HG02798 (cell line): ENCODE measurements around the gene MRPL17.
A peak's percentile ranks its signal among the peaks of the same experiment; 100 is the strongest.

Experiments
- ATAC-seq: cut with Tn5 transposase; IDR thresholded peaks from one replicate; pipeline ENCODE4 v1.9.1; 2021; ENCODE audit warnings: mild to moderate bottlenecking; ENCODE audit not compliant: unreplicated experiment, poor library complexity

MRPL17 gene

GRCh38 chr11:6655790-6656583, 27.2 kb downstream of the MRPL17 start, which contains the start of gene DCHS1:
Gene DCHS1, minus strand, starts transcription at chr11:6655809. Its CDS starts 14,196 bp downstream, at chr11:6641613.
- no peak for ATAC-seq

DNA sequence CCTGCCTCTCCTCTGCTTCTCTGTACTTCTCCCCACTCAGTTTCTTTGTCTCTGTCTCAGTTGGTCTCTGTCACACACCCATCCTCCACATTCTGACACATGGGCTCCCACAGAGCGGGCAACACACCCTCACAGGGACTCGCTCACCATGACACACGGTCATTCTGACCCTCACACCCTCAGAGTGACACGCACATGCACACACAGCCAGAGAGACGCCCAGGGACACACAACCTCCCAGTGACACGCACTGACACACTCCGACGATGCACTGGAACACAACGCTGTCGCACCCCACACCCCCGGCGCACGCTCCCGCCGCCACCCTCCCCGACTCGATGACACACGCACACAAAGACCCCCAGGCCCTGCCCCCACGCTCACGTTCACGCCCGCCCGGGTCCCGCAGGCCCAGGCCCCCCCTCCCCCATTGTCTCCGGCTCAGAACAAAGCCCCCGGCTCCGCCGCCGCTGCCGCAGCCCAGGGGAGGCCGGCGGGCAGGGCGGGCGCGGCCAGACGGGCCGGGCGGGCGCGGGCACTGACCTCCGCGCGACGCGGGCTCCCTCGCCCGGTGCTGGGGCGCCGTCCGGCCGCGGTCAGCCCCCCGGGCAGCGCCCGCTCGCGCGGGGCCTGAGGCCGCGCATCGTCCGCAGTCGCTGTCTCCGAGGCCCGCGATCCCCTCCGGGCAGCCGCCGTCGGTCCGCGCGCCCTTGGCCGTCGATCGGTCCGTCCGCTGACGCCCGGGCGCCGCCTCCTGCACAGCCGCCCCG, 27.9 kb downstream of the MRPL17 start:
- ATAC-seq, result no peak

GRCh38 chr11:6654281-6655019, 28.7 kb downstream of the MRPL17 start:
- no peak for ATAC-seq

GRCh38 chr11:6653656-6654055, 29.5 kb downstream of the MRPL17 start:
- no peak for ATAC-seq

DNA sequence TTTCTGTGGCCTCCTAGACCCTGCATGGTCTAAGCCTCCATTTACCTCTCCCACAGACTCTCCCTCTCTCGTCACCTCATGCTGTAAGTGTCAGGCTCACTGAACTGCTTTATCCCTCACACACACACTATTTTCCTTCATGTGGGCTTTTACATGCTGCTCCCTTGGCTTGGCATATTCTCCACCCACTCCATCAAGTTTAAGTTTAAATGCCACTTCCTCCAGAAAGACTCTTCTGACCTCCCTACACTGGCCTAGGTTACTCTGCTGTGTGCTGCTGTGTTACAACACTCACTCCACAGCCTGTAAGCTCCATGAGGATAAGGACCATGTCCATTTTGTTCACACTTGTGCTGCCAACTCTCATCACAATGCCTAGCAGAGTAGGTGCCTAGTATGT, 30.0 kb downstream of the MRPL17 start:
- no peak for ATAC-seq

DNA sequence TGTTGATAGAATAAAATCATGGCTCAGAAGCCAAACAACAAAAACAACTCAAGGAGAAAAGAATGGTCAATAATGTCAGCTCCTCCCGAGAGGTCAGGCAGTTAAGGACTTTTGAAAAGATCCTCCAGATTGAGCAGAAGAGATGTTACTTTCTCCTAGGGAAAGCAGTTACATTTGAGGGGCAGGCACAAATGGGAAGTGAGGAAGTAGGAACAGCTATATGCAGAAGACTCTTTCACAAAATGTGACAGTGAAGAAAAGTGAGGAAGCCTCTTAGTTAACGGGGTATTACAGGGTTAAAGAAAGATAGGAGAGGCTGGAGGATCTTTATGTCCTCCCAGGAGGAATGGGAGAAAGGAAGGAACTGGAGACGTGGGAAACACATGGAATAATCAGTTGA, 31.0 kb downstream of the MRPL17 start:
- no peak for ATAC-seq

- ATAC-seq, result no peak
Observed at GRCh38 chr11:6650980-6651379, 32.2 kb downstream of the MRPL17 start.

- no peak for ATAC-seq
Observed at GRCh38 chr11:6650104-6650503, 33.0 kb downstream of the MRPL17 start.

GRCh38 chr11:6648501-6648900, 34.6 kb downstream of the MRPL17 start:
- ATAC-seq, result no peak

DNA sequence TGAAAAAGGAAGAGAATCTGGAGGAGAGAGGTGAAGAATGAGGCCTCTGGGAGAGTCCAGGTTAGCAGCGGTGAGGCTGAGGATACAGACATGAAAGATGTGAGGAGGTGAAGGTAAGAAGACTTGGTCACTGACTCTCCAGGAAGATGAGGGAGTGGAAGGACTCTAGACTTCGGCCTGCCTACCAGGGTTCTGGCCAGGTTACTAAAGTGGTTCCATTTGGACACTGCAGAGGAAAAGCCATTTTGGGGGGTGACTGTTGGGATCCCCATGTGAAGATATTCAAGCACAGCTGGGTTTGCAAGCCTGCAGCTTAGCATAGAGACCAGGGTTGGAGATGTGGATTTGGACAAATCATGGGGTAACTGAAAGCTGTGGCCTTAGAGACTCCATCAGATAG, 35.3 kb downstream of the MRPL17 start:
- ATAC-seq, result no peak

- ATAC-seq, result peak; percentile 89
Observed at GRCh38 chr11:6646918-6647679, 36.0 kb downstream of the MRPL17 start.

- no peak for ATAC-seq
Observed at GRCh38 chr11:6646576-6646917, 36.6 kb downstream of the MRPL17 start.

DNA sequence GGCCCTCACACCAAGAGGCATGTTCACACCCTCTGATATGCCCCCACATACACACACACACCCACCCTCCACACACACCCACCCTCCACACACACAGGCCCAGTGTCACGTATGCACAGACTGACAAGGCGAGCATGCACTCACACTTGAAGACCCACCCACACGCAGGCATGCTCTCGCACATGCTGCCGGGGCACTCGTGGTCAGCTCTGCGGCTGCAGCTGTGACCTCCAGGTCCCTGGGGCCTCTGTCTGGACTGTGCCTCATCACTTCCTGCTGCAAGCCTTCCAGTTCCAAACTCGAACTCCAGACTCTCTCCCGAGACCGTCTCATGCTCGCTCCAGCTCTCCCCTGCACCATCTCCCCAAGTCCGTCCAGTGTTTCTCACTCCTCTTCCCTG, 37.1 kb downstream of the MRPL17 start:
- ATAC-seq, result peak; percentile 49

- ATAC-seq, result no peak
Observed at GRCh38 chr11:6642957-6643356, 40.2 kb downstream of the MRPL17 start.

DNA sequence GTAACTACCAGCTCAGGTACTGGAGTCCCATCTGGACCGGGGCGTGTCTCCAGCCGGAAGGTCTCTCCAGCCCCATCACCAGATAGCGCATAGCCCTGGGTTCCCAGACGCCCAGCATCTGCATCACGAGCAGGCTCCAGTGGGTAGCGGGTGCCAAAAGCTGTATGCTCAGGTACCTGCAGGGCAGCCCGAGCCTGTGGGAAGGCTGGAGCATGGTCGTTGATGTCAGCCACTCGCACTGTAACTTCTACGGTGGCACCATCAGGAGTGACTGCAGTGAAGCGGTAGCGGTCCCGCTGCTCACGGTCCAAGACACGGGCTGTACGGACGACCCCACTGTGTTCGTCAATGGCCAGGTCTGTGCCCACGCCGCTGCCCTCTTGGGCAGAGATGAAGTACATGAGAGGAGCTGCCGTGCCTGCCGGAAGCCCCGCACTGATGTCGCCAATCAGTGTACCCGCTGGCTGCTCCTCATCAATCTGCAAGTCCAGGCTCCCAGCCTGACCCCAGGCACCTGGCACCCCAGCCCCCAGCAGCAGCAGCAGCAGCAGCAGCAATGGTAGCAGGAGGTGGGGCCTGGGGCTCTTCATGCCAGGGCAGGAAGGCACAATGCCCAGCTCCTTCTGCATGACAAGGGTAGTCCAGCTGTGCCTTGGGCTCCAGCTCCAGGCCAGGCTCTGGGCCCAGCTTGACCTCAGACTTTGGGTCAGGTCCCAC, 42.0 kb downstream of the MRPL17 start:
- ATAC-seq, result no peak

- ATAC-seq, result no peak
Observed at GRCh38 chr11:6640036-6640984, 42.8 kb downstream of the MRPL17 start.

- no peak for ATAC-seq
Observed at GRCh38 chr11:6638429-6638828, 44.7 kb downstream of the MRPL17 start.

DNA sequence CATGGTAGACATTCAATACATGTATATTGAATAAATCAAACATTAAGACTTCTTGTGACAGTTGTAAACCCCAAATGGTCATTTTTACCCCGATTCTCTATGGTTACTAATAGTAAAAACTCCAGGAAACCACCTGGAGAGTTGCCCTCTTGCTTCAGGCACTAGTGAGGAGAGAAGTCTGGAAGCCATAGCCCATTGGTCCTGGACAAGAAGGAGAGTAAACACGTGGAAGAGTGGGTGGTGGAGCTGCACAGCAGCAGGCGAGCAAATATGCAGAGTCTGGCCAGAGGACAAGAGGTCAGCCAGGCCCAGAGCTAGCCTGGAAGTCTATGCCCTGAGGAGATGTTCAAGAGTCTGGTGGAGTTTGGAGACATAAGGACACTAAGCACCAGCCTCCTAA, 45.3 kb downstream of the MRPL17 start:
- ATAC-seq, result no peak

DNA sequence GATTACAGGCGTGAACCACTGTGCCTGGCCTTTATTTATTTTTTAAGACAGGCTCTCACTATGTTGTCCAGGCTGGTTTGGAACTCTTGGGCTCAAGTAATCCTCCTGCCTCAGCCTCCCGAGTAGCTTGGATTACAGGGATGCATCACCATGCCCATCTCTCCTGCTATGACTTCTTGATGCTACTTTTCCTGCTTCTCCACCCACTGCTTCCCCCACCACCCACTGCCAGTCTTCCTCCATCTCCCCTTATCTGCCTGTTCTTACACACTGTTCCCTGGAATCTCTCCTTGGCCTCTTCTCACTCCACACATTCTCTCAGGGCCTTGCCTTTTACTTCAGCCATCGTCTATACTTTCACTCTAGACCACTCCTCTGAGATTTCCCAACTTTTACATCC, 46.7 kb downstream of the MRPL17 start:
- no peak for ATAC-seq
